Measurements from ENCODE around the gene ZFAND3. TPM values are rescaled to one million over a fixed set of nuclear protein-coding genes. Genes with fewer than 3 reads are reported as not detected.
A peak's percentile ranks its signal among the peaks of the same experiment; 100 is the strongest.

Gene ZFAND3
- total and polyA plus RNA-seq, 2 donors (not counting 3 experiments of a cell fraction or from before 2014, with no cell fraction given) = 15.4 to 54.2 TPM

GRCh38 chr6:37784585-37784967 is 35.0 kb upstream of the ZFAND3 start:
- H3K27ac ChIP-seq (ENCODE audit: insufficient read depth, low read depth, low read length) = no peak overlapping the region
- POLR2A ChIA-PET = no interaction called here
- no peaks in the 10 kb centered on the region for H3K9me1 ChIP-seq (replicated peaks; ENCODE audit: control insufficient read depth, extremely low read depth, insufficient read depth, low read length)
- intact Hi-C loops (cut with micrococcal nuclease) = loop anchor here (5.0 kb wide), 1 partner anchor 77 kb away; no protein-coding TSS in a partner anchor
- dilution Hi-C loops (cut with MboI; ENCODE audit: extremely low pct_ligation_motif_present, low sequenced_read_pairs) = no loop called here
- no peak overlapping the region for H3K4me3 ChIP-seq (replicated peaks in 1 of 3; ENCODE audit: insufficient read depth in 1 of 3, low read depth in 1 of 3, low read length in 3 of 3)
- H3K4me1 ChIP-seq (ENCODE audit: control insufficient read depth, extremely low read depth, insufficient read depth, low read length) = peaks cover 10% of the 10 kb centered on the region
- CTCF ChIA-PET = interaction anchor here (0.8 to 1.2 kb wide), 4 partner anchors 10 to 710 kb away, joined by 3 to 4 read pairs (median 3); no protein-coding TSS in a partner anchor
- DNase-seq (ENCODE audit: low read depth, low spot score) (no peak), FAIRE-seq (peak; percentile 12)
- H3K79me2 ChIP-seq (ENCODE audit: control insufficient read depth, insufficient read depth, low read length) = no peaks in the 10 kb centered on the region
- peak overlapping the region; percentile 92 for H3K4me2 ChIP-seq (ENCODE audit: insufficient read depth, low read length)
- H3K9me3 ChIP-seq (replicated peaks; ENCODE audit: control insufficient read depth, insufficient read depth, low read length) = no peaks in the 10 kb centered on the region
- no peak for TF ChIP-seq POLR2A (IDR thresholded peaks at IDR 0.05; ENCODE audit: low read depth, low read length)
- TF ChIP-seq EZH2 (IDR thresholded peaks at IDR 0.05; ENCODE audit: borderline replicate concordance, low read depth, low read length, severe bottlenecking) = no peak
- BruUV-seq (replicated peaks) = no TSS peak
- no peaks in the 10 kb centered on the region for H4K20me1 ChIP-seq (replicated peaks; ENCODE audit: control insufficient read depth, extremely low read depth, insufficient read depth, low read length)
- H2AFZ ChIP-seq (ENCODE audit: low read depth, low read length) = peak overlapping the region; percentile 99
- peaks cover 2 to 4% of the 10 kb centered on the region in 2 experiments for H3K27me3 ChIP-seq (ENCODE audit: control insufficient read depth in 2 of 2, insufficient read depth in 2 of 2, low read length in 2 of 2)
- H3K36me3 ChIP-seq (ENCODE audit: control insufficient read depth in 2 of 2, extremely low read depth in 1 of 2, insufficient read depth in 2 of 2, low read length in 2 of 2) = no peaks in the 10 kb centered on the region
- H3K9ac ChIP-seq (replicated peaks; ENCODE audit: extremely low read depth, insufficient read depth, low read length) = no peak overlapping the region

GRCh38 chr6:37785002-37785662 is 34.4 kb upstream of the ZFAND3 start:
- Histone ChIP-seq H3K4me2 (ENCODE audit: insufficient read depth, low read length) (no peak overlapping the region), H3K9ac (replicated peaks; ENCODE audit: extremely low read depth, insufficient read depth, low read length) (no peak overlapping the region), H3K36me3 (ENCODE audit: control insufficient read depth in 2 of 2, extremely low read depth in 1 of 2, insufficient read depth in 2 of 2, low read length in 2 of 2) (no peaks in the 10 kb centered on the region), H3K4me1 (ENCODE audit: control insufficient read depth, extremely low read depth, insufficient read depth, low read length) (peaks cover 10% of the 10 kb centered on the region), H3K27ac (ENCODE audit: insufficient read depth, low read depth, low read length) (no peak overlapping the region), H4K20me1 (replicated peaks; ENCODE audit: control insufficient read depth, extremely low read depth, insufficient read depth, low read length) (no peaks in the 10 kb centered on the region), H3K79me2 (ENCODE audit: control insufficient read depth, insufficient read depth, low read length) (no peaks in the 10 kb centered on the region), H3K9me3 (replicated peaks; ENCODE audit: control insufficient read depth, insufficient read depth, low read length) (no peaks in the 10 kb centered on the region), H2AFZ (ENCODE audit: low read depth, low read length) (no peak overlapping the region), H3K27me3 (ENCODE audit: control insufficient read depth in 2 of 2, insufficient read depth in 2 of 2, low read length in 2 of 2) (peaks cover 2 to 4% of the 10 kb centered on the region in 2 experiments), H3K9me1 (replicated peaks; ENCODE audit: control insufficient read depth, extremely low read depth, insufficient read depth, low read length) (no peaks in the 10 kb centered on the region), H3K4me3 (replicated peaks in 1 of 3; ENCODE audit: insufficient read depth in 1 of 3, low read depth in 1 of 3, low read length in 3 of 3) (no peak overlapping the region)
- dilution Hi-C loops (cut with MboI; ENCODE audit: extremely low pct_ligation_motif_present, low sequenced_read_pairs) = no loop called here
- ChIA-PET POLR2A (no interaction called here), CTCF (interaction anchor here (0.8 to 1.2 kb wide), 2 partner anchors 80 to 709 kb away, joined by 3 read pairs; no protein-coding TSS in a partner anchor)
- DNase-seq (ENCODE audit: low read depth, low spot score) (no peak), FAIRE-seq (no peak)
- no peak for TF ChIP-seq JUN (IDR thresholded peaks at IDR 0.05; ENCODE audit: borderline replicate concordance, insufficient read depth, insufficient read length, low read depth)
- intact Hi-C loops (cut with micrococcal nuclease) = no loop called here
- BruUV-seq (replicated peaks) = no TSS peak
